IPS-NIHi7 (cell line): ENCODE data around the gene POPDC2.
"Not testable (repeated sequence)": the region's sequence is repeated elsewhere in the genome, so short reads cannot be mapped to it uniquely, and the experiment has no call there.

ENCODE experiments used
- DNase-seq: peaks from one replicate; pipeline ENCODE4 v3.0.0; 2012; ENCODE audit warnings: mixed read lengths; ENCODE audit errors: extremely low spot score

The POPDC2 gene

GRCh38 chr3:119613201-119613600 lies 47.2 kb downstream of the POPDC2 start:
- DNase-seq: no peak

GRCh38 chr3:119611664-119612063 lies 48.7 kb downstream of the POPDC2 start:
- no peak for DNase-seq

DNA sequence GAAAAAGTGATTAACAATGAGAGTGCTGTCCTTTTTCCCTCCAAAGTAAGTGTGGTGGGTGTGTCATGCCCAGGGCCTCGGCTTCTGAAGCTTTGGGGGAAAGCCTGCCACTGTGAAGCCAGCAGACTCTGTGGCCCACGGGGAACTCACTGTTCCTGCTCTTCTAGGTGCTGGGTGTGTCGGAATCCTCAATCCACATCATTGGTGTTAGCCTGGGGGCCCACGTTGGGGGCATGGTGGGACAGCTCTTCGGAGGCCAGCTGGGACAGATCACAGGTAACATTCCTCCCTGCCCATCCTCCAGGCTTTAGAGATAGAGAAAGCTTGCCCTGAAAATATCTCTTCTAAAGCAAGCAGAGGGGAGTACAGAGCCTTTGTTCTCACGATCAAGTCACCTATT lies 51.1 kb downstream of the POPDC2 start:
- DNase-seq: no peak

DNA sequence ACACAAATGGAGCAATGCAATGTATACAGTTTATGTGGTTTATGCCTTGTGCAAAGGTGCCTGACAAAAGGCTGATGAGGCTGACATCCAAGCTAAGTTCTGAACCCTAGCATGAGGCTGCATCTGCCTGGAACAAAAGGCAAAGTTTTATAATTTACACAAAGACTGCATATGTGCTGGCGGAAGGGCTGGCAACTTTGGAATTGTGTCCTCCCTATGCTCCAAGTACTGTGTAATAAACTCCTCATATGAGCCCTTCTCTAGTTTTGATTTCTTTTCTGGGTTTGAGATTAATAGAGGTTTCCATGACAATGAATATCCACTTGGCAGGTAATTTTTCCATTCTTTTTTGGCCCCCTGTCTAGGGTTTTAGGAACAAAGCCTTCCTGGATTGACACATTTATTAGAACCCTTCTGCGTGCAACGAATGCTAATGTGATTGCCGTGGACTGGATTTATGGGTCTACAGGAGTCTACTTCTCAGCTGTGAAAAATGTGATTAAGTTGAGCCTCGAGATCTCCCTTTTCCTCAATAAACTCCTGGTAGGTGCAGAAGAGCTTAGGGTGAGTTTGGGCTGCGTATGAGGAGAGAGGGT lies 51.9 kb downstream of the POPDC2 start:
- DNase-seq: no peak

GRCh38 chr3:119604878-119605277 lies 55.5 kb downstream of the POPDC2 start:
- DNase-seq: no peak

DNA sequence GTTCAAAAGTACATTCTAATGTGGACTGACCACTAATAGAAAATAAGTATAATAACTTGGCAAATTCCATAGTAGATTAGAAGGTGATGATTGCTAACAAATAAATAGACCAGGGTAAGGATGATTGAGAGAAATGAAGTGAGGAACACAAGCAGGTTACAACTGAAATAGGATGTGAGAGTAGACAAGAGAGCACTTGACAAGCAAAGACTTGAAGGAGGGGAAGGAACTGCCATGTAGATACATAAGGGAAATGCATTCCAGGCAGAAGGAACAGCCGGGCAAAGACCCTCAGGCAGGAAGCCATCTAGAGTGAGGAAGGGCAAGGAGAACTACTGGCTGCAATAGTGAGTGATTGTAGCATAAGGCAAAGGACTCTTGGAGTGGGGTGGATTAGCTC lies 57.7 kb downstream of the POPDC2 start:
- no peak for DNase-seq

DNA sequence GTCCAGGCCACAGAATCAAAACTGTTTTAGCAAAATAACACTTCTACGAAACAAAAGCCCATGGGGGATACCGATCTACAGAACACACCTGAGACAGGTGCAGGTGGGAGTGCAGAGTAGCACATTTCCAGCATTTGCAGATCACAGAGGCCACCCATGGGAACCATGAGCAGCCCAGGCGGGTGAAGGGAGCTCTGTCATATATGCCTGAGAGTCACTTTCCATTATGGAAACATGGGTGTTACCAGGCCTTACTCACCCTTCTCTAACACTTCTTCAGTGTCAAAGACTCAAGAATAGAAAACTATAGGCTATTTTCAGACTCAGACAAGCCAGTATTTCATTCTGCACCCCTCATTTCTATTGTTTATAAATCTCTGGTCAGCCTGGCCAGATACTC lies 59.2 kb downstream of the POPDC2 start:
- DNase-seq: no peak

- peak; percentile 82 for DNase-seq
These were observed 59.7 kb downstream of the POPDC2 start for GRCh38 chr3:119600732-119601131.

DNA sequence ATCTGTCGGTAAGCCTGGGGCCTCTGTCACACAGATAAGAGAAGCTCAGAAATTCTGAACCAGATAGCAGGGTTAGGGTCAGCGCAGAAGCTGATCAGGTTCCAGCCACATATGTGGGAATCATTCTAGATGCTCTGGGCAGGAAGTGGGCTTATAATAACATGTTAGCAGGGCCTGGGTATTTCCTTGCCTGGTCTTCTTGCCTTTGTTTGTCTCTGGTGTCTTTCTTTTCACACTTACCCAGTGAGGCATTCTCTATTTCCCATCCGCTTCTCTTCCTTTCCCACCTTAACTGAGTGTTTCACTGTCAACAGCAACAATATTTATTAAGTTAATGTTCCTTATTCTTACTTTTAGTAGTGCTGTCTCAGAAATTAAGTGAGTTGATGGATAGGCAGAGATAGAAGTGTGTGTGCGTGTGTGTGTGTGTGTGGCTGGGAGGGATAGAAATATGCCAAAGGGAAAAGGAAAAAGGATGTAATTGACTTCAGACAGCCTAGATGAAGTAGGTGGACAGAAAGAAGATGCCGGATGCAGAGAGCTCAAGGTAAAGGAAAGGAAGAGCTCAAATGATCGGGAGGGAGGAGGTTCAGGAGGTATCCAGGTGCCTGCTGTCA lies 60.7 kb downstream of the POPDC2 start:
- DNase-seq: no peak

GRCh38 chr3:119598410-119599098 lies 61.8 kb downstream of the POPDC2 start:
- DNase-seq: no peak

DNA sequence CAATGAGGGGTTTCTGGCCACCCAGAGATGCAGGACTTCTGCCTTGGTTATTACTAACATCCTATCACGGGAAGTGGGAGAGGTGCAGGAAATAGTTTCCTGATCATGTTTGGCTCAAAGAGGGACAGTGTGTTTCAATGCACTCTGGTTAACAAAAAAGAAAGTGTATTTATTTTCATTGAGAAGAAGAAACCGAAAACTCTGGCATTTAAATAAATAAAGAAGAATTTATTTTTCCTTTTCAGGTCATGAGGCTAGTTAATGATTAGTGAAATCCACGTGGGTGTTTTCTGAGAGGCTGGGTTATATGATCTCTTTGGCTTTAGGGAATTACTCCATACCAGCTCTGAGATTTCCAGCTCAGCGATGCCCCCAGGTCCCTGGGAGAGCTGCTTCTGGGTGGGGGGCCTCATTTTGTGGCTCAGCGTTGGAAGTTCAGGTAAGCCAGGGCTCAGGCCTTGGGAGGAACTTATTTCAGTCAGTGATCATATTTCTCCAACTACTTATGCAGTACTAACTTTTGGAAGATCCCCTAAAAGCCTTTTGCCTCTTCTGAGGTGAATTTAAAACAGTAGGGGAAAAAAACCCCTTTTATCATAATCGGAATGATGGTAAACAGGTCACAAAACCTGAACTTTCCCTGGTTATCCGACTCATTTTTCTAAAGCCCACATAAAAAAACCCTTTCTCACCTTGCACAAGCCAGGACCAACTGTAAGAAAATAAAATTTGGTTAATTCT lies 62.7 kb downstream of the POPDC2 start, which contains the start of gene PLA1A:
Gene PLA1A (plus strand): TSS at position 338 of the 741 bp plus-strand sequence. CDS start 29 bp downstream, at position 367.
- no peak for DNase-seq

DNA sequence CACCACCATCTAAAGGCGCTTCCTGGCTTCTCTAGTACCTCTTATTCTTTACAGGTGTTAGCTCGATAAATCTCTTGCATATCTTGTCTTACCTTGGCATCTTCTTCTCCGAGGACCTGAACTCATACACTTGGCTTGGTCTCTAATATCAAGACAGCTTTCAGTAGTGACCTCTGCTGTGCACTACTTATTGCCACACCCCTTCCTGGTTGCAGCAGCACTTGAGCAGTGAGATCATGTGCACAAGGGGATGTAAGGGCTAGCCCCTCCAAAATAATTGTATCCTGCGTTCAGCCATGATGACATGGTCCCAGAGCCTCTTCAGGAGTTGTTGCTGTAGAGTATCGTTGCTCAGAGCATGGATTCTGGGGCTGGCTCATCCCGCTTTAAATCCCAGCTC lies 64.0 kb downstream of the POPDC2 start:
- no peak for DNase-seq

GRCh38 chr3:119595639-119596334 lies 64.6 kb downstream of the POPDC2 start:
- DNase-seq: no peak

GRCh38 chr3:119594929-119595328 lies 65.5 kb downstream of the POPDC2 start:
- not testable (repeated sequence) for DNase-seq

- DNase-seq: no peak
These were observed 66.3 kb downstream of the POPDC2 start for GRCh38 chr3:119594066-119594465.

DNA sequence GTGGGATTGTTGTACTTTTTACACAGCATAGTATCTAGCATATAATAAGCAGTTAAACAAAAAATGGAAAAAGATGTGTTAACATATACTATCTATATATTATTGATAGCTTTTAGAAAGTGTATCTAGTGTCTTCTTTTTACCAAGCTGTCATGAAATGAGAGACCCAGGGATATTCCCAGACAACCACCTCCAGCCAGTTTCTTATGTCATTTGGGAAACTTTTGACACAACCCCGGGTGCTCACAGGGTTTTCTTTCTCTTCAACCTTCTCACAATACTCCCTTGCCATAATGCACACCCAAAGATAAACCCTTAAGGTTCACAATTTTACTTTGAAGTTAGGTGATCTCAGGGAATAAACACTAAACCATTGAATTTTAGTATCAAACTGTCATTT lies 67.5 kb downstream of the POPDC2 start:
- no peak for DNase-seq
